AG09309 (cell line): Measurements from ENCODE around the gene CEP68.

Source experiments
- DNase-seq: peaks from one replicate; pipeline ENCODE4 v3.0.0-alpha.2; 2010; ENCODE audit warnings: low read depth
- H3K4me3 ChIP-seq: 2 replicates; pipeline ENCODE4 v1.5.1; 2011; ENCODE audit warnings: mild to moderate bottlenecking, low read depth, low read length, moderate library complexity; ENCODE audit not compliant: control insufficient read depth
- CTCF ChIP-seq: IDR thresholded peaks from 2 replicates; pipeline ENCODE4 v1.5.1; 2011; ENCODE audit warnings: mild to moderate bottlenecking, low read depth, low read length, inconsistent platforms; ENCODE audit not compliant: insufficient read depth, control insufficient read depth; ENCODE audit errors: missing control alignments

CEP68 gene

GRCh38 chr2:65064728-65065552 is 8.7 kb downstream of the CEP68 start:
- peak; percentile 53 for TF ChIP-seq CTCF
- DNase-seq: peak; percentile 80
- H3K4me3 ChIP-seq: no peak overlapping the region

DNA sequence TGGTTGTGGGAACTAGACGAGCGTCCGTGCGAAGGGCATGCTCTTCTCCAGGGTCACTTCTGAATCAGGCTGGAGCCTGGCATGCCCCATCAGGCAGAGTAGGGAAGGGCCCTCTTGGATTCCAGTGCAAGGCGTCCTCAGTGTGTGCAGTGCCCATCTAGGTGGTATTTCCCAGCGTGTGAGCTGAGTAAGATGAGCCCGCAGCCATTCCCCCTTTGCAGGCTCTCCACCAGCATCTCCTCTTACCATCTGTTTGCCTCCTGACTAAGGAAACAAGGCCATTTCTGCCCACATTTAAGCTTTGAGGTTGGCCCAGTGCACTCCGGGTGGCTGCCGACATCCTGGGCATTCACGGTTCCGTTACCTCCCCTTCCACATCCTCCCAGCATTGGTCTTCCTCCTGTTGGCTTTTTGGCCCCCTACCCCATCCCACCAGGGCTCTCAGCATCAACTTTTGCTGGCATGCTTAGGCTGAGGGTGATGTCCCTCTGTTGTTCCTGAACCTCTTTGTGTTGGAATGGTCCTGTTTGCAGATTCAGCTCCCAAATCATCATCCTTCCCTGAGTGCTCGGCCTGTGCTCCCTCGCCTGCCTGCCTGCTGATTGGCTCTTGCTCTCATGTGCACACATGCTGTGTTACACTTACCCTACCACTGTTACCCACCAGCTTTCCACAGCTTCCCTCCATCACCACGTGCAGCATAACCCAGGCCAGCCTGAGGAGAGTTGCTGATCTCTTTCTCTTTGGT is 11.8 kb downstream of the CEP68 start:
- no peak for TF ChIP-seq CTCF
- no peak overlapping the region for H3K4me3 ChIP-seq
- no peak for DNase-seq

GRCh38 chr2:65069439-65069824 is 13.2 kb downstream of the CEP68 start:
- no peak overlapping the region for H3K4me3 ChIP-seq
- no peak for DNase-seq
- no peak for TF ChIP-seq CTCF

DNA sequence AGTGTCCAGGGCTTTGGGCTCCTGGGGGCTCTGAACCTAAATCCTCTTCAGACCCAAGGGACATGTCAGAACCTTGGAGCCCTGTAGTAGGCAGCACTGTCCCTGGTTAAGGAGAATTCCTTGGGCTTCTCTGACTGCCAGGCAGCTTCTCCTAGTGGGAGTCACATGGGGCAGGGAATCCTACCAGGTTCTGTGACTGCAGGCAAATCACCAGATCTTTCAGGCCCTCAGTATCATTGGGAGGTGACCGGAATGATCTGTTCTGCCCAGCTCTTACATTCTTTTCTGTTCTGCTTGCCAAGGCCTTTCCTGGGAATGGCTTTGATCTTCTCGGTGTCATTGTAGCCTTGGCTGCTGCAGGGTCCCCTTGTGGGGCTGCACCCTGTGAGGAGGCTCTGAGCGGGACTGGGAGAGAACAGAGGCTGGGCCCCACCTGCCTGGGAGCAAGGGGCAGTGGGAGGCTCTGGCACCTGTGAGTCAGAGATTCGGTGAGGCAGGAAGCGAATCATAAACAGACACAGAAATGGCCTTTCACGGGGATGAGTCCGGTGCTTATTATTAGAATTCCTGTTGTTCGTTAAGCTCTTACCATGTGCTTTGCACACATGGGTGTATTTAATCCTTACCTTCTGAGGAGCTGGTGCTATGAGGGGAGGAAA is 14.1 kb downstream of the CEP68 start:
- no peak overlapping the region for H3K4me3 ChIP-seq
- DNase-seq: no peak
- TF ChIP-seq CTCF: peak; percentile 44

- no peak for DNase-seq
- TF ChIP-seq CTCF: no peak
- no peak overlapping the region for H3K4me3 ChIP-seq
Measured at GRCh38 chr2:65070856-65071255, 14.6 kb downstream of the CEP68 start.

DNA sequence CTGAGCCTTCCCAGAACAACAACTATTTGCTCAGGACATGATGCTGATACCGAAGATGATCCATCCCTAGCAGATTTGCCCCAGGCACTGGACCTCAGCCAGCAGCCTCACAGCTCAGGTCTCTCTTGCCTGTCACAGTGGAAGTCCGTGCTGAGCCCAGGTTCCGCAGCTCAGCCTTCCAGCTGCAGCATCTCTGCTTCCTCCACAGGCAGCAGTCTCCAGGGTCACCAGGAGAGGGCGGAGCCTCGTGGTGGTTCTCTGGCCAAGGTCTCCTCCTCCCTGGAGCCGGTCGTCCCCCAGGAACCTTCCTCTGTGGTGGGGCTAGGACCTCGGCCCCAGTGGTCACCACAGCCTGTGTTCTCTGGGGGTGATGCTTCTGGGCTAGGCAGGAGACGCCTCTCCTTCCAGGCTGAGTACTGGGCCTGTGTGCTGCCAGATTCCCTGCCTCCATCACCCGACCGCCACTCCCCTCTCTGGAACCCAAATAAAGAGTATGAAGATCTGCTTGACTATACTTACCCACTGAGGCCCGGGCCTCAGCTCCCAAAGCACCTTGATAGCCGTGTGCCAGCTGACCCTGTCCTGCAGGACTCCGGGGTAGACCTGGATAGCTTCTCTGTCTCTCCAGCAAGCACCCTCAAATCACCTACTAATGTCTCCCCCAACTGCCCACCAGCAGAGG is 15.4 kb downstream of the CEP68 start:
- H3K4me3 ChIP-seq: no peak overlapping the region
- TF ChIP-seq CTCF: peak; percentile 41
- no peak for DNase-seq
